Esophagus squamous epithelium (tissue), 4 donors: Measurements from ENCODE around the gene ATP2A2.

Source experiments
- CTCF ChIP-seq, 6 experiments: fragments of 450-650 bp in 4 of 6; fragments of 200-600 bp in 2 of 6; sonication (generic) in 2 of 6; IDR thresholded peaks; one replicate each; pipeline ENCODE4 v1.5.1; 2016 to 2019; ENCODE audit warnings: antibody characterized with exemption in 6 of 6, mild to moderate bottlenecking in 4 of 6, moderate library complexity in 4 of 6
- POLR2A ChIP-seq, 4 donors: fragments of 450-650 bp; IDR thresholded peaks; one replicate each; pipeline ENCODE4 v1.6.1; 2017; ENCODE audit warnings: antibody characterized with exemption in 4 of 4, mild to moderate bottlenecking in 4 of 4, moderate library complexity in 3 of 4

- TF ChIP-seq CTCF (IDR thresholded peaks at IDR 0.05) = no peak
- TF ChIP-seq POLR2A (IDR thresholded peaks at IDR 0.05) = no peak
These were observed 13.9 kb upstream of the ATP2A2 start for GRCh38 chr12:110266980-110267620.
